Measurements from ENCODE around the gene KCNJ1. TPM values are rescaled to one million over a fixed set of nuclear protein-coding genes. Genes with fewer than 3 reads are reported as not detected.

The KCNJ1 gene
- total and polyA plus RNA-seq, 4 donors, result 0.01 to 0.31 (median 0.14) TPM

GRCh38 chr11:128879817-128880216, 12.7 kb upstream of the KCNJ1 start:
- no peak overlapping the region for H3K4me3 ChIP-seq
- H3K36me3 ChIP-seq (ENCODE audit: control insufficient read depth in 4 of 4, insufficient read depth in 4 of 4, low read length in 4 of 4), result no peaks in the 10 kb centered on the region
- ATAC-seq (ENCODE audit: insufficient read depth, low FRiP score) (no peak), DNase-seq (peak in 1 of 3 donors; percentile 31)
- no peak for TF ChIP-seq CTCF (IDR thresholded peaks at IDR 0.05; ENCODE audit: control extremely low read depth, extremely low read depth)
- 86 to 87% methylated on average over 12 of the region's 12 CpGs for WGBS, 2 donors
- H3K9ac ChIP-seq (ENCODE audit: insufficient read depth in 1 of 2, low read length in 2 of 2), result no peak overlapping the region
- no peaks in the 10 kb centered on the region for H3K4me1 ChIP-seq (ENCODE audit: control insufficient read depth in 5 of 5, insufficient read depth in 5 of 5, low read length in 5 of 5)
- no peaks in the 10 kb centered on the region for H3K9me3 ChIP-seq (ENCODE audit: control insufficient read depth in 4 of 4, insufficient read depth in 3 of 4, low read length in 3 of 4)
- H3K27me3 ChIP-seq (ENCODE audit: control insufficient read depth in 3 of 3, insufficient read depth in 3 of 3, low read length in 2 of 3), result peaks cover 0 to 3% (median 2%) of the 10 kb centered on the region in 3 donors
- H3K27ac ChIP-seq (ENCODE audit: low read depth in 1 of 2, low read length in 1 of 2), result no peak overlapping the region

GRCh38 chr11:128878455-128878854, 11.4 kb upstream of the KCNJ1 start:
- ATAC-seq (ENCODE audit: insufficient read depth, low FRiP score), result no peak
- no peak overlapping the region for H3K4me3 ChIP-seq

GRCh38 chr11:128877726-128878125, 10.6 kb upstream of the KCNJ1 start:
- WGBS, 2 donors, result 73 to 80% methylated on average over 5 of the region's 5 CpGs

More at GRCh38 chr11:128878455-128878854, 11.4 kb upstream of the KCNJ1 start:
- peaks cover 0 to 2% (median 0%) of the 10 kb centered on the region in 3 donors for H3K27me3 ChIP-seq (ENCODE audit: control insufficient read depth in 3 of 3, insufficient read depth in 3 of 3, low read length in 2 of 3)
- no peaks in the 10 kb centered on the region for H3K36me3 ChIP-seq (ENCODE audit: control insufficient read depth in 4 of 4, insufficient read depth in 4 of 4, low read length in 4 of 4)
- no peak for TF ChIP-seq CTCF (IDR thresholded peaks at IDR 0.05; ENCODE audit: control extremely low read depth, extremely low read depth)
- H3K9me3 ChIP-seq (ENCODE audit: control insufficient read depth in 4 of 4, insufficient read depth in 3 of 4, low read length in 3 of 4), result no peaks in the 10 kb centered on the region
- H3K4me1 ChIP-seq (ENCODE audit: control insufficient read depth in 5 of 5, insufficient read depth in 5 of 5, low read length in 5 of 5), result no peaks in the 10 kb centered on the region
- no peak for DNase-seq
- 91 to 92% methylated on average over 2 of the region's 2 CpGs for WGBS, 2 donors
- no peak overlapping the region for H3K27ac ChIP-seq (ENCODE audit: low read depth in 1 of 2, low read length in 1 of 2)
- H3K9ac ChIP-seq (ENCODE audit: insufficient read depth in 1 of 2, low read length in 2 of 2), result no peak overlapping the region

More at GRCh38 chr11:128877726-128878125, 10.6 kb upstream of the KCNJ1 start:
- no peaks in the 10 kb centered on the region for H3K4me1 ChIP-seq (ENCODE audit: control insufficient read depth in 5 of 5, insufficient read depth in 5 of 5, low read length in 5 of 5)
- no peak for DNase-seq
- no peak overlapping the region for H3K9ac ChIP-seq (ENCODE audit: insufficient read depth in 1 of 2, low read length in 2 of 2)
- no peak for ATAC-seq (ENCODE audit: insufficient read depth, low FRiP score)
- no peak overlapping the region for H3K4me3 ChIP-seq
- TF ChIP-seq CTCF (IDR thresholded peaks at IDR 0.05; ENCODE audit: control extremely low read depth, extremely low read depth), result no peak
- no peaks in the 10 kb centered on the region for H3K9me3 ChIP-seq (ENCODE audit: control insufficient read depth in 4 of 4, insufficient read depth in 3 of 4, low read length in 3 of 4)
- H3K36me3 ChIP-seq (ENCODE audit: control insufficient read depth in 4 of 4, insufficient read depth in 4 of 4, low read length in 4 of 4), result no peaks in the 10 kb centered on the region
- no peak overlapping the region for H3K27ac ChIP-seq (ENCODE audit: low read depth in 1 of 2, low read length in 1 of 2)
- H3K27me3 ChIP-seq (ENCODE audit: control insufficient read depth in 3 of 3, insufficient read depth in 3 of 3, low read length in 2 of 3), result peaks cover 0 to 2% (median 0%) of the 10 kb centered on the region in 3 donors

Measured in lung (tissue), 12 donors.